OCI-LY7 (cell line): Measurements from ENCODE around the gene ADPRS.

Experiments
- EZH2phosphoT487 ChIP-seq: fragments of 200-600 bp; sonication (generic); IDR thresholded peaks from 2 replicates; pipeline ENCODE4 v1.6.1; 2018; ENCODE audit warnings: low read depth, borderline replicate concordance, mild to moderate bottlenecking, mixed run types, antibody characterized with exemption, low read length, moderate library complexity, mixed read lengths
- TF ChIP-seq, protein P1 (sequence below): fragments of 200-600 bp; sonication (generic); conservative IDR thresholded peaks from 2 replicates; pipeline ENCODE4 v1.5.1; 2014; ENCODE audit warnings: mild to moderate bottlenecking, antibody characterized with exemption, low read length, moderate library complexity, mixed read lengths

DNA sequence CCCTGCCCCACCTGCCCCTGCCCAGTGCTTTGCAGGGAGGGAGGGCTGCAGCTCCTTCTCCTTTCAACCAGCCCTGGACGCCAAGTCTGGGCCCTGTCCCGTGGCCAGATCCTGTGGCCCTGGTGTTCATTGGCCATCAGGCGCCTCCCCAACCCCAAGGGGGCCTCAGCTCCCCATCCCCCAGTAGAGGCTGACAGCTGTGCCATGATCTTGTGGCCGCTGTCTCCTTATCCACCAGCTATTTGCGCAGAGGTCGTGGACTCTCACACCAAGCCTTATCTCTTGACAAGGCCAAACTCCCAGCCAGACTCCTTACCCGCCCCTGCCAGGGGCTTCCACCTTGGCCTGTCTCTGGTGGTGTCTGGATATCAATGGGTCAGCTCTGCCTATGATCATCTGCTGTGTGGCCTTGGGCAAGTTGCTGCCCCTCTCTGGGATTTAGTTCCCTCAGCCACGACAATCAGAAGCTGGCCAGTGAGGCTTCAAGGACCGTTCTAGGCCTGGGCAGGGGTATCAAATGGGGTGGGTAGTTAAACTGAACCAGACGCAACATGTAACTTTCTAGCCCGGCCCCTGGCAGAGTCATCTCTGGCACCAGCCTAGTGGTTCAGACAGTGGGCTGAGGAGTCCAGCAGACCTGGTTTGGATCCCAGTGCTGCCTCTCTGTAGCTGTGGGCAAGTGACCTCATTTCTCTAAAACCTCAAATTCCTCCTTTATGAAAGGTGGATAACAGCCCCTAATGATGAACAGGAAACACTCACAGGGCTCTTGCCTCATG, 39.6 kb downstream of the ADPRS start:
- TF ChIP-seq, protein P1, sequence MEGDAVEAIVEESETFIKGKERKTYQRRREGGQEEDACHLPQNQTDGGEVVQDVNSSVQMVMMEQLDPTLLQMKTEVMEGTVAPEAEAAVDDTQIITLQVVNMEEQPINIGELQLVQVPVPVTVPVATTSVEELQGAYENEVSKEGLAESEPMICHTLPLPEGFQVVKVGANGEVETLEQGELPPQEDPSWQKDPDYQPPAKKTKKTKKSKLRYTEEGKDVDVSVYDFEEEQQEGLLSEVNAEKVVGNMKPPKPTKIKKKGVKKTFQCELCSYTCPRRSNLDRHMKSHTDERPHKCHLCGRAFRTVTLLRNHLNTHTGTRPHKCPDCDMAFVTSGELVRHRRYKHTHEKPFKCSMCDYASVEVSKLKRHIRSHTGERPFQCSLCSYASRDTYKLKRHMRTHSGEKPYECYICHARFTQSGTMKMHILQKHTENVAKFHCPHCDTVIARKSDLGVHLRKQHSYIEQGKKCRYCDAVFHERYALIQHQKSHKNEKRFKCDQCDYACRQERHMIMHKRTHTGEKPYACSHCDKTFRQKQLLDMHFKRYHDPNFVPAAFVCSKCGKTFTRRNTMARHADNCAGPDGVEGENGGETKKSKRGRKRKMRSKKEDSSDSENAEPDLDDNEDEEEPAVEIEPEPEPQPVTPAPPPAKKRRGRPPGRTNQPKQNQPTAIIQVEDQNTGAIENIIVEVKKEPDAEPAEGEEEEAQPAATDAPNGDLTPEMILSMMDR, result no peak
- TF ChIP-seq EZH2phosphoT487, result no peak
